Neutrophil (primary cell): ENCODE measurements around the gene EXOC3.
"Not testable (repeated sequence)": the region's sequence is repeated elsewhere in the genome, so short reads cannot be mapped to it uniquely, and the experiment has no call there.

Experiments used
- H3K27ac ChIP-seq: fragments of 200-600 bp; sonication (generic); 2 replicates; pipeline ENCODE4 v1.5.1; 2016; ENCODE audit warnings: mild to moderate bottlenecking, moderate library complexity
- H3K27me3 ChIP-seq: fragments of 200-600 bp; sonication (generic); 2 replicates; pipeline ENCODE4 v1.6.0; 2016; ENCODE audit warnings: mild to moderate bottlenecking
- H3K36me3 ChIP-seq: fragments of 200-600 bp; sonication (generic); 2 replicates; pipeline ENCODE4 v1.5.1; 2017
- H3K4me1 ChIP-seq, 2 experiments: fragments of 200-600 bp in 1 of 2; sonication (generic) in 1 of 2; 1 replicate in 1 of 2; 2 replicates in 1 of 2; pipeline versions ENCODE4 v1.5.1 to v1.6.1; 2013 to 2016; ENCODE audit warnings: low read depth in 1 of 2, low read length in 1 of 2, mild to moderate bottlenecking in 1 of 2, moderate library complexity in 1 of 2; ENCODE audit not compliant: control insufficient read depth in 1 of 2, insufficient read depth in 1 of 2
- H3K4me3 ChIP-seq, 2 experiments: fragments of 200-600 bp in 1 of 2; sonication (generic) in 1 of 2; 1 replicate in 1 of 2; 2 replicates in 1 of 2; pipeline ENCODE4 v1.5.1; 2013 to 2016; ENCODE audit warnings: low read depth in 1 of 2, low read length in 1 of 2, mild to moderate bottlenecking in 1 of 2, moderate library complexity in 1 of 2
- H3K9me3 ChIP-seq: fragments of 200-600 bp; sonication (generic); 2 replicates; pipeline ENCODE4 v1.5.1; 2016
- CTCF ChIP-seq: fragments of 200-600 bp; sonication (generic); IDR thresholded peaks from 2 replicates; pipeline ENCODE4 v1.5.1; 2016; ENCODE audit warnings: antibody characterized with exemption

EXOC3 gene

DNA sequence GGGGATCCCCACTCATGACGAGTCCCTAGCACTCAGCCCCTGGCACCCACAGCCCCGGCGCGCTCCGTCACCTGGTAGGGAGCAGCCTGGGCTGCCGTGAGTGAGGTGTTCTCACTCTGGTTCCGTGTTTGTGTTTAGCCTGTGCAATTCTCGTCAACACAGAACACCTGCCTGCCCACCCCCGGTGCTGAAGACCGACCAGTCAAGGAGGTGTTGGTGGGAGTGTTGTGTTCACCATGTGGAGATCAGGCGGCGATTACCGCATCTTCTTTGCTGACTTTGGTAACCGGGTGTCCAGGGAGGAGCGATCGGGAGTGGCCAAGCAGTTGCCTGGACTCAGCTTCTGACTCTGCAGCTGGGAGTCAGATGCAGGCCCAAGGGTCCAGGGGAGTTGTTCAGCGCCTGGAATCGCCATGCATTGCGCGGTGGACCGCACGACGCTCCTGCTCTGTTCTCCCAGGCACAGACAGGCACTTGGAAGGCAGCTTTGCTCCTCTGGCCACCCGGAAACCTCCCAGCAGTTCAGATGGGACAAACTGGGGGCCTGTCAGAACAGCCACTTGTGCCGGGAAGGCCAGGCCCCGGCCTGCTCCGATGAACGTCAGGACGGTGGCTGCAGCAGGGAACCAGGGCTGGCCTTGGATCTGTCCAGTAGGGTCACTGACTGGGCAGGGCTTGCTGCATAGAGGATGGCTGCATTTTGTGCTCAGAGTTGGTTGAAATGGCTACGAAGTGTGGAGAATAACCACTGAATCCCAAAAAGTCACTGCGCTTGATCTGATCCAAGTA lies 28.2 kb downstream of the EXOC3 start:
- no peak for TF ChIP-seq CTCF
- Histone ChIP-seq H3K27ac (no peak overlapping the region), H3K4me1 (peaks cover 19 to 24% of the 10 kb centered on the region in 2 experiments), H3K9me3 (no peaks in the 10 kb centered on the region), H3K36me3 (peaks cover 43% of the 10 kb centered on the region), H3K27me3 (peaks cover 29% of the 10 kb centered on the region), H3K4me3 (no peak overlapping the region)

GRCh38 chr5:471750-472058 lies 28.7 kb downstream of the EXOC3 start:
- TF ChIP-seq CTCF = no peak
- Histone ChIP-seq H3K27me3 (peaks cover 34% of the 10 kb centered on the region), H3K4me3 (peak overlapping the region; percentile 70 to 98), H3K9me3 (no peaks in the 10 kb centered on the region), H3K36me3 (peaks cover 38% of the 10 kb centered on the region), H3K27ac (no peak overlapping the region), H3K4me1 (peaks cover 19 to 24% of the 10 kb centered on the region in 2 experiments)

DNA sequence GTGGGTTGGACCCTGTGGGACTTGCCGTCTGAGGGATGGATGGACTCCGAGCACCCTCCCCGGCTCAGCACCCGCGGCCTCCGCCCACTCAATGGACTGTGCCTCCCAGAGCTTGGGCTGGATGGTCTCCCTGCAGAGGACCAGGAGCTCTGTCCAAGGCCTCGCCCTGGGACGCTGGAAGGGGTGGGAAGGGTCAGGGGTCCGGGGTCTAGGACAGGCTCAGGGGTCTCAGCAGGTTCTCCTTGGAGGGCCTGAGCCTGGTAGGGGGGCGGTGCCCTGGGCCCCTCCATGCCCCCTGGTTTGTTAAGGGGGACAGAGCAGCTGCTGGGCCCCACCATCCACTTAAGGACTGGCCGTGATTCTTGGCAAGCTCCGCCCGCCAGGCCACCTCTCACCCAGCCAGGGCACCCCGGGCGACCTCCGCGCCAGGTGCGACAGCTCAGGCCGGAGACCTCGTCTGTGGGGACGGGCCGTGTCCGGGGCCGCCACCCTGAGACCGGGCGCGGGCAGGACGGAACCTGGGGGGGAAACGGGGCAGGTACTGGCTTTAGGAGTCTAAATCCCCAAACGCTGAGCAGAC lies 29.2 kb downstream of the EXOC3 start:
- Histone ChIP-seq H3K36me3 (peaks cover 33% of the 10 kb centered on the region), H3K27ac (peak overlapping the region; percentile 68), H3K27me3 (peaks cover 39% of the 10 kb centered on the region), H3K9me3 (no peaks in the 10 kb centered on the region), H3K4me3 (peak overlapping the region; percentile 70 to 98), H3K4me1 (peaks cover 19 to 24% of the 10 kb centered on the region in 2 experiments)
- no peak for TF ChIP-seq CTCF

DNA sequence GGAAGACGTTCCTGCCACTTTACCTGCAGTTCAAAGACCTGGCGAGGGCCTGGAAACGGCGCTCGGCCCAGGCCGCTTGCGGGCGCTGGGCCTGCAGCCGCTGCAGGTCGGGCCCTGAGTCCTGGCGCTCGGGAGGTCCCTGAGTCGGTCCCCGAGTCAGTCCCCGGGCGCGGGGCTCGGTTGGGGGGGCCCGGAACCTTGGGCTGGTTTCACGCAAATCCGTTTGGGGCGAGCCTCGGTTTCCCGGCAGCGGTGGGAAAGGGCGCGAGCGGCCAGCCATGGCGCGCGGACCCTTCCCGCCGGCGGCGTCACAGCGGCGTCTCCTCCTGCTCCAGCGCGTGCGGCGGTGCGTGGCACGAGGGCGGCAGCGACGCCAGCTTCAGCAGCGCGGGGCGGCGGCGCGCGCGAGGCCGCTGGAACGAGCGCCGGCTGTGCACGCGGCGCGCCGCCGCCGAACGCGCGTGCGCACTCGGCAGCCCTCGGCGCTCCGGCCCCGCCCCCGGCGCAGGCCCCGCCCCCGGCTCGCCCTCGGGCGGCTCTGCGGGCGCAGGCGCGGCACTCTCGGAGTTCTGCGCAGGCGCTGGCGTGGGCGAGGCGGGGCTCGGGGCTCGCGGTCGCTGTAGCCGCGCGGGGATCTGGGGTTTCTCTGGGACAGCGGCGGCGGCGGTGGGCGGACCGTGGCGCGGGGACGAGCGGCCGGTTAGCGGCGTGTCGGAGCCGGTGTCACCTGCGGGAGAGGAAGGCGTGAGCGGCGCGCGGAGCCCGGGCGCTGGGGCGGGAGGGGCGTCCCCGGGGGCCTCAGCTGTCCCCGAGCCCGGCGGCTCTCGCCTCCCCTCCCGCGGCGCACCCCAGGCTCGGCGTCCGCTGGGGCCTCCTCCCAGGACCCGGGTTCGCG lies 29.9 kb downstream of the EXOC3 start:
- Histone ChIP-seq H3K36me3 (peaks cover 28% of the 10 kb centered on the region), H3K4me3 (peak overlapping the region; percentile 70 to 98), H3K27me3 (peaks cover 46% of the 10 kb centered on the region), H3K9me3 (no peaks in the 10 kb centered on the region), H3K4me1 (peaks cover 19 to 24% of the 10 kb centered on the region in 2 experiments), H3K27ac (peak overlapping the region; percentile 68)
- peak; percentile 32 for TF ChIP-seq CTCF

GRCh38 chr5:473551-474192 lies 30.7 kb downstream of the EXOC3 start:
- no peak for TF ChIP-seq CTCF
- peaks cover 54% of the 10 kb centered on the region for H3K27me3 ChIP-seq
- H3K4me3 ChIP-seq = peak overlapping the region; percentile 70 to 83
- H3K9me3 ChIP-seq = no peaks in the 10 kb centered on the region
- peaks cover 19 to 24% of the 10 kb centered on the region in 2 experiments for H3K4me1 ChIP-seq
- H3K36me3 ChIP-seq = peaks cover 24% of the 10 kb centered on the region
- peak overlapping the region; percentile 35 for H3K27ac ChIP-seq

GRCh38 chr5:474232-474839 lies 31.4 kb downstream of the EXOC3 start:
- not testable (repeated sequence) for H3K9me3 ChIP-seq, H3K27ac ChIP-seq
- peaks cover 61% of the 10 kb centered on the region for H3K27me3 ChIP-seq
- H3K36me3 ChIP-seq = peaks cover 17% of the 10 kb centered on the region
- H3K4me1 ChIP-seq = peaks cover 19 to 24% of the 10 kb centered on the region in 2 experiments
- H3K4me3 ChIP-seq = peak overlapping the region; percentile 70 to 83
